Erythroblast (primary cell): ENCODE data around the gene ELOVL6.

ENCODE experiments used
- GATA1 ChIP-seq: IDR thresholded peaks from 2 replicates; pipeline ENCODE4 v1.6.1; 2011; ENCODE audit warnings: low read depth, mild to moderate bottlenecking, control low read depth, low read length, moderate library complexity
- POLR2A ChIP-seq: IDR thresholded peaks from 2 replicates; pipeline ENCODE4 v1.6.1; 2011; ENCODE audit warnings: mild to moderate bottlenecking, low read length

- TF ChIP-seq POLR2A (no peak), GATA1 (no peak)
Measured at GRCh38 chr4:110119337-110119736, 79.1 kb downstream of the ELOVL6 start.
